SH-SY5Y (cell line): ENCODE data around the gene TMEM151A.

Experiments
- GATA2 ChIP-seq: IDR thresholded peaks from 2 replicates; pipeline ENCODE4 v1.6.1; 2011; ENCODE audit warnings: mild to moderate bottlenecking, low read depth, low read length
- GATA3 ChIP-seq: IDR thresholded peaks from 2 replicates; pipeline ENCODE4 v1.6.1; 2011; ENCODE audit warnings: low read depth, mild to moderate bottlenecking, low read length, moderate library complexity

GRCh38 chr11:66291303-66291705 is 390 bp upstream of the TMEM151A start:
- no peak for TF ChIP-seq GATA2
- TF ChIP-seq GATA3, result no peak
